Measurements from ENCODE around the gene JAKMIP1.

DNA sequence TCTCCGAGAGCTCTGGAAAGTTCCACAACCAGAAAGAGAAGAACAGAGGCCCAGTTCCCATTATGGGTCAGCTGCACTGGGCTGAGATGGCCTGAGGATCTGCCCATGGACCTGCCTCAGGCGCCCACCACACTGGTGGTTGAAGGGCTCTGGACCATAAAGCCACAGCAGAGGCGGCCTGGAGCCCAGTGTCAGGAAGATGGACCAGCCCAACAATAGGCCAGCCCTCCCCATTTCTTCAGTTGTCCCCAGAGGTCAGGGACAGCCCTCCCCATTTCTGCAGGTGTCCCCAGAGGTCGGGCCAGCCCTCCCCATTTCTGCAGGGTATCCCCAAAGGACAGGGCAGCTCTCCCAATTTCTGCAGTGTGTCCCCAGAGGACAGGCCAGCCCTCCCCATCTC is 144.9 kb downstream of the JAKMIP1 start:
- TF ChIP-seq, protein P1, sequence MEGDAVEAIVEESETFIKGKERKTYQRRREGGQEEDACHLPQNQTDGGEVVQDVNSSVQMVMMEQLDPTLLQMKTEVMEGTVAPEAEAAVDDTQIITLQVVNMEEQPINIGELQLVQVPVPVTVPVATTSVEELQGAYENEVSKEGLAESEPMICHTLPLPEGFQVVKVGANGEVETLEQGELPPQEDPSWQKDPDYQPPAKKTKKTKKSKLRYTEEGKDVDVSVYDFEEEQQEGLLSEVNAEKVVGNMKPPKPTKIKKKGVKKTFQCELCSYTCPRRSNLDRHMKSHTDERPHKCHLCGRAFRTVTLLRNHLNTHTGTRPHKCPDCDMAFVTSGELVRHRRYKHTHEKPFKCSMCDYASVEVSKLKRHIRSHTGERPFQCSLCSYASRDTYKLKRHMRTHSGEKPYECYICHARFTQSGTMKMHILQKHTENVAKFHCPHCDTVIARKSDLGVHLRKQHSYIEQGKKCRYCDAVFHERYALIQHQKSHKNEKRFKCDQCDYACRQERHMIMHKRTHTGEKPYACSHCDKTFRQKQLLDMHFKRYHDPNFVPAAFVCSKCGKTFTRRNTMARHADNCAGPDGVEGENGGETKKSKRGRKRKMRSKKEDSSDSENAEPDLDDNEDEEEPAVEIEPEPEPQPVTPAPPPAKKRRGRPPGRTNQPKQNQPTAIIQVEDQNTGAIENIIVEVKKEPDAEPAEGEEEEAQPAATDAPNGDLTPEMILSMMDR (conservative IDR thresholded peaks at IDR 0.05; ENCODE audit: low read length) = no peak
- TF ChIP-seq EZH2phosphoT487 (IDR thresholded peaks at IDR 0.05; ENCODE audit: borderline replicate concordance) = no peak

Data from Loucy (cell line).